D721Med (cell line): Measurements from ENCODE around the gene ROR2.
"Not testable (repeated sequence)": the region's sequence is repeated elsewhere in the genome, so short reads cannot be mapped to it uniquely, and the experiment has no call there.

ENCODE experiments used
- DNase-seq: peaks from one replicate; pipeline ENCODE4 v3.0.0; 2011; ENCODE audit warnings: low spot score; ENCODE audit not compliant: insufficient read length
- FAIRE-seq: peaks from 2 replicates; lab custom pipeline; 2011; peaks lifted over from hg19 to GRCh38; lab: Jason Lieb, UNC
- TF ChIP-seq, protein P1 (sequence below): IDR thresholded peaks from 2 replicates; pipeline ENCODE4 v1.5.1; 2012; ENCODE audit warnings: mild to moderate bottlenecking, control low read depth; ENCODE audit not compliant: insufficient read depth; ENCODE audit errors: missing control alignments

The ROR2 gene

DNA sequence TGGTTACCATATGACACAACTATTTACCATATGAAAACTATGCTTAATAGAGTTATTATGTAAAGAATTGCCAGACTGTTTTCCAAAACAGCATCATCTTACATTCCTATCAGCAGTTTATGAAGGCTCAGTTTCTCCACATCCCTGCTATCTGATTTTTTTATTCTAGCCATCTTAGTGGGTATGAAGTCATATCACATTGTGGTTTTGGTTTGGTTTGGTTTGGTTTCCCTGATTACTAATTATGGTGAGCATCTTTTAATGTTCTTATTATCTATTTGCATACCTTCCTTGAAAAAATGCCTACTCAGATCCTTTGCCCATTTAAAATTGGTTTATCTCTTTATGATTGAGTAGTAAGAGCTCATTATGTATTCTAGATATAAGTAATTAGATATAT lies 327.0 kb downstream of the ROR2 start:
- FAIRE-seq (no peak), DNase-seq (no peak)
- TF ChIP-seq, protein P1, sequence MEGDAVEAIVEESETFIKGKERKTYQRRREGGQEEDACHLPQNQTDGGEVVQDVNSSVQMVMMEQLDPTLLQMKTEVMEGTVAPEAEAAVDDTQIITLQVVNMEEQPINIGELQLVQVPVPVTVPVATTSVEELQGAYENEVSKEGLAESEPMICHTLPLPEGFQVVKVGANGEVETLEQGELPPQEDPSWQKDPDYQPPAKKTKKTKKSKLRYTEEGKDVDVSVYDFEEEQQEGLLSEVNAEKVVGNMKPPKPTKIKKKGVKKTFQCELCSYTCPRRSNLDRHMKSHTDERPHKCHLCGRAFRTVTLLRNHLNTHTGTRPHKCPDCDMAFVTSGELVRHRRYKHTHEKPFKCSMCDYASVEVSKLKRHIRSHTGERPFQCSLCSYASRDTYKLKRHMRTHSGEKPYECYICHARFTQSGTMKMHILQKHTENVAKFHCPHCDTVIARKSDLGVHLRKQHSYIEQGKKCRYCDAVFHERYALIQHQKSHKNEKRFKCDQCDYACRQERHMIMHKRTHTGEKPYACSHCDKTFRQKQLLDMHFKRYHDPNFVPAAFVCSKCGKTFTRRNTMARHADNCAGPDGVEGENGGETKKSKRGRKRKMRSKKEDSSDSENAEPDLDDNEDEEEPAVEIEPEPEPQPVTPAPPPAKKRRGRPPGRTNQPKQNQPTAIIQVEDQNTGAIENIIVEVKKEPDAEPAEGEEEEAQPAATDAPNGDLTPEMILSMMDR, result no peak

DNA sequence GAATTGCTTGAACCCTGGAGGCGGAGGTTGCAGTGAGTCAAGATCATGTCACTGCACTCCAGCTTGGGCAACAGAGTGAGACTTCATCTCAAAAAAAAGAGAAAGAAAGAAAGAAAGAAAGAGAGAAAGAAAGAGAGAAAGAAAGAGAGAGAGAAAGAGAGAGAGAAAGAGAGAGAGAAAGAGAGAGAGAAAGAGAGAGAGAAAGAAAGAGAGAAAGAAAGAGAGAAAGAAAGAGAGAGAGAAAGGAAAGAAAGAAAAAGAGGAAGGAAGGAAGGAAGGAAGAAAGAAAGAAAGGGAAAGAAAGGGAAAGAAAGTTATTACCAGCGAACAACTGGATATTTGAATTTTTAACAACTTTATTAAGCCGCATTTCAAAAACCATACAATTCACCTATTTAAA lies 327.9 kb downstream of the ROR2 start:
- DNase-seq, FAIRE-seq: not testable (repeated sequence)

DNA sequence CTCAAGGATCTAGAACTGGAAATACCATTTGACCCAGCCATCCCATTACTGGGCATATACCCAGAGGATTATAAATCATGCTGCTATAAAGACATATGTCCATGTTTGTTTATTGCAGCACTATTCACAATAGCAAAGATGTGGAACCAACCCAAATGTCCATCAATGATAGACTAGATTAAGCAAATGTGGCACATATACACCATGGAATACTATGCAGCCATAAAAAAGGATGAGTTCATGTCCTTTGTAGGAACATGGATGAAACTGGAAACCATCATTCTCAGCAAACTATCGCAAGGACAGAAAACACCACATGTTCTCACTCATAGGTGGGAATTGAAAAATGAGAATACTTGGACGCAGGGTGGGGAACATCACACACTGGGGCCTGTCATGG lies 336.0 kb downstream of the ROR2 start:
- not testable (repeated sequence) for FAIRE-seq, DNase-seq

DNA sequence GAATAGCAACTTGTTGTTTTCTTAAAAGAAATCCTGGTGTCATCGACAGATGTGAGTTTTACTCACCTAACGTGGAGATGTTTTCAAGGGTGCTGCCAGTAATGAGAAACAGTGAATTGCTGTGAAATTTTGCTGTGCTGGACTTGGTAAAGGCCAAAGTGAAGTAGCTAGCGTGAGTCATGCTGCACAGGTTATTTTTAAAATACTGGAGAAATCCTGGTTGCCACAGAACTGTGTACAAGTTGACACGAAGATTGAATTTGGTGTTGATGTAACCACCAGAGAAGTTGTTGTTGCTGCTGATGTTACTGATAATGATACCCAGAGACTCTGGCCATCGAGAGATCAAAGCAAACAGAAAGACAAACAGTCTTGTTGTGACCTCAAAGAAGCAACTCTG lies 338.4 kb downstream of the ROR2 start:
- FAIRE-seq, result no peak

DNA sequence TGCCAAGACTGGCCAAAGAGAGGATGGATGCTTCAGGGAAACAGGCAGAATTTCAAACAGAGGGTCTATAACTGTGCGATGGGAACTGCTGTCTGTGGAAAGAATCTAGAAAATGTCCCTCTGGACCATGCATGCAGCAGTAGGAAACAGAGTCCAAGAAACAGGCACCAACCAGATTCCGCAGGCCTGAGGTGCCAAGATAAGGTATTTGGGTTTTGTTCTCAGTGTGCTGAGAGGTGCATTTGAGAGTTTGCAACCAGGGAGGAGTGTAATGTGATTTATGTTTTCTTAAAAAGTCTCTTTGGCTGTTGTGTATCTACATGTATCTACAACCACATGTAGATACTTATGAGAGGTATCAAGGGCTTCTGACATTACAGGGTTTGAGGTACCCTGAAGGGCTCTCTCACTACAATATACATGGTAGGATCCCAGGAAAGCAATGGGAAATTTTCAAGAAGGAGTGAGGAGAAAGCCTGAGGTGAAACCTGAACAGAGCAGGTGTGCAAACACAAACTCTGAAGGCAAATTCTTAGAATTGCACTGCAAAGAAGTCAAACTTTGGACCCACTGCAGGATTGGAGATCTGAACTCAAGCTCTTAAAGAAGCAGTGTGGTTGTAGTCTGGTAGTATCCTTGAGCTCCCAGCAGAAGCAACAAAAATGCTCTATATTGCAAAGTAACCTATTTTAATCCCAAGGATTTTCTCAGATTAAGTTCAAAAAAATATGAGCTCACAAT lies 343.6 kb downstream of the ROR2 start:
- TF ChIP-seq, protein P1, result no peak
- DNase-seq (no peak), FAIRE-seq (no peak)

More for the DNA sequence above, 338.4 kb downstream of the ROR2 start:
- TF ChIP-seq, protein P1, result no peak
- DNase-seq, result no peak

DNA sequence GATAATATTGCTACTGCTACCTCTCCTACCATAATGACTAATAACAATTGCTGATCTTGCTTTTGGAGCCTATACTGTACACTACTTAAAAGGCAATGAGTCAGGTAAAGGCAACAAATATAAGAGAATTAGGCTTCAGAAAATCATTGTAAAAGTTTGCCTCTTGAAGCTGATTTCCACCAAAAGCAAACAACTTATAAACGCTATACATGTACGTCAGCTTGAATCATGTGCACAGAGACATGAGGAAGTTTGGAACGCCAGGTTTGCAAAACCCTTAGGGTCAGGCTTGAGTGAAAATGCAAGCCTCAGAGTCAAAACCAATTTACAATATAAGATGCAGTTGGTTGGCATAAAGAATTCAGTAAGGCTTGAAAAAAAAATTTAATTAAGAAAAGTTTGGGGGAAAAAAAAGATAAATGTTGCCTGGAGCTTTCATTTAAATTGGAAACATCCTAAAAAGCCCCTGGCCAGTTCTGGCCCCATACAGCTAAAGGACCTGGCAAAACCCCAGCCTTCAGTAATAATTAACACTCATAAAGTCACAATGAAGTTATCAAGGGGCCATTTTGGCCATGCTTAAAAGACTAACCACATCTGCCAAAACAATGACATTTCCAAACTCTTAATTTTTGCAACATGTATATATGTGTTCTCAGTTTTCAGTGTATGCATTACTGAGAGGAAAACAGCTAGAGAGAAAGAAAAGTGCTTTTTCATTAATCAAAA lies 345.4 kb downstream of the ROR2 start:
- TF ChIP-seq, protein P1, result no peak
- DNase-seq (no peak), FAIRE-seq (no peak)

DNA sequence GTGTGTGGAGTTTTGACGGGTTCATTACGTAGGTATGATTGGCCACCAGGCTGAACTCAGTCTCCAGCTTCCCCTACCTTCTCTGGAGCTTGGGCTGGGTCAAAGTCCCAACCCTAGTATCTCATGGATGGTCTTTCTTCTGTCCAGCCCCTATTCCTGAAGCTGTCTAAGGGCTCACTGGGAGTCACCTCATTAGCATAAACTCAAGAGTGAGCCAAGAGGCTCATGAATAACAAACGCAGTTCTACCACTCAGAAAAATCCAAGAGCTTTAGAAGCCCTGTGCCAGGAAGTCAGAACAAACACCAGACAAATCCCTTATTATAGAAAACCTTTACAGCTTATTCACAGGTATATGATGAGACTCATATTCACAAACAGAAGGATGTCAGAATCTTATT lies 346.1 kb downstream of the ROR2 start:
- no peak for DNase-seq
- no peak for FAIRE-seq
- TF ChIP-seq, protein P1, result no peak

DNA sequence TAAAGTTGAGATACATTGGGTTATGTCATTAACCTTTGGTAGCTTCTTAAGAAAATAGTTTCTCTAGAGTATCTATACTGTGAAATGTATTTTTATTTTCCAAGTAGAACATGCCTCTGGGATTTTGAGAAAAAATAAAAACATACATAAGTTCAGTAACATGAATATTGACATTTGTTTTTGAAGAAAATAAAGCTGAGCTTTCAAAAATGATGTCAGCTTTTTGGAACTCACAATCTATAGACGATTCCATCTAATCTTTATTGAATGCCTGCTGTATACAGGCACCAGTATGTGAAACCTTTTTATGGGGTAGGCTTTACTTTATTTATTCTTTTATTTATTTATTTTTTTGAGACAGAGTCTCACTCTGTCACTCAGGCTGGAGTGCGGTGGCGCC lies 350.5 kb downstream of the ROR2 start:
- TF ChIP-seq, protein P1, result no peak
- FAIRE-seq, result no peak
- DNase-seq, result no peak
